K562 (cell line): Measurements from ENCODE around the gene ADARB2. TPM values are rescaled to one million over a fixed set of nuclear protein-coding genes. Genes with fewer than 3 reads are reported as not detected.

Experiments
- ATAC-seq: fragments of 200-7000 bp; cut with Tn5 transposase; 3 replicates; pipeline ENCODE4 v1.9.1; 2020; ENCODE audit warnings: moderate library complexity
- BruUV-seq: library from RNA; stranded (reverse); fragments of 400-500 nt; replicated peaks from 2 replicates; lab custom pipeline; 2021; lab: Mats Ljungman, UMichigan
- CTCF ChIA-PET: fragments of 300-600 bp; formaldehyde crosslinking; extraction: SDS; loops from one replicate; lab custom pipeline; 2021; ENCODE audit warnings: low intra/inter-chr PET ratio; lab: Yijun Ruan, JAX
- POLR2A ChIA-PET: fragments of 300-600, 350-650 bp; sonication (Branson Sonifier 250); formaldehyde crosslinking; extraction: SDS; loops from one replicate; lab custom pipeline; 2021; ENCODE audit warnings: antibody characterized with exemption, inconsistent platforms; lab: Yijun Ruan, JAX
- DNase-seq, 4 experiments: peaks; one replicate each; pipeline versions ENCODE4 v3.0.0 to v3.0.0-alpha.2; 2011 to 2018; ENCODE audit warnings: low spot score in 3 of 4, mixed read lengths in 3 of 4; ENCODE audit errors: extremely low read depth in 1 of 4
- FAIRE-seq: peaks from 2 replicates; lab custom pipeline; 2011; peaks lifted over from hg19 to GRCh38; lab: Jason Lieb, UNC
- H2AFZ ChIP-seq: 2 replicates; pipeline ENCODE4 v1.6.0; 2011; ENCODE audit warnings: low read depth, low read length, control low read depth, inconsistent platforms
- H3K27ac ChIP-seq: fragments of 200-600 bp; 3 replicates; pipeline ENCODE4 v1.8.0; 2011; ENCODE audit warnings: low read depth, mild to moderate bottlenecking, control low read depth, inconsistent platforms, low read length, moderate library complexity, mixed read lengths; ENCODE audit errors: extremely low read depth
- H3K27me3 ChIP-seq, 2 experiments: fragments of 300-600 bp in 1 of 2; 2 replicates in 1 of 2; 3 replicates in 1 of 2; pipeline versions ENCODE4 v1.6.0 to v1.8.0; 2011; ENCODE audit warnings: inconsistent platforms in 2 of 2, low read length in 2 of 2, mild to moderate bottlenecking in 1 of 2, mixed read lengths in 1 of 2, moderate library complexity in 1 of 2; ENCODE audit not compliant: control insufficient read depth in 2 of 2, insufficient read depth in 2 of 2
- H3K36me3 ChIP-seq: fragments of 300-600 bp; 3 replicates; pipeline ENCODE4 v1.8.0; 2011; ENCODE audit warnings: mild to moderate bottlenecking, low read length, inconsistent platforms; ENCODE audit not compliant: control insufficient read depth, insufficient read depth
- H3K4me1 ChIP-seq, 2 experiments: fragments of 200-600 bp in 1 of 2; replicated peaks in 1 of 2; 2 replicates in 1 of 2; 3 replicates in 1 of 2; pipeline versions ENCODE4 v1.5.1 to v1.8.0; 2011; ENCODE audit warnings: inconsistent platforms in 2 of 2, low read length in 2 of 2, mild to moderate bottlenecking in 1 of 2, mixed read lengths in 1 of 2, moderate library complexity in 1 of 2; ENCODE audit not compliant: control insufficient read depth in 2 of 2, insufficient read depth in 2 of 2
- H3K4me2 ChIP-seq: 2 replicates; pipeline ENCODE4 v1.6.1; 2011; ENCODE audit warnings: low read length, control low read depth, inconsistent platforms, mixed read lengths; ENCODE audit not compliant: insufficient read depth
- H3K4me3 ChIP-seq: fragments of 200-600 bp; sonication (generic), shearing (Covaris generic); 2 replicates; pipeline ENCODE4 v1.5.1; 2016; ENCODE audit warnings: control low read depth, inconsistent platforms
- H3K79me2 ChIP-seq: fragments of 200-600 bp; 3 replicates; pipeline ENCODE4 v1.8.0; 2011; ENCODE audit warnings: low read length, inconsistent platforms; ENCODE audit not compliant: control insufficient read depth, insufficient read depth
- H3K9ac ChIP-seq, 2 experiments: 2 replicates each; pipeline versions ENCODE4 v1.6.0 to v1.6.1; 2011; ENCODE audit warnings: low read depth in 2 of 2, low read length in 2 of 2, control low read depth in 1 of 2, inconsistent platforms in 1 of 2, mild to moderate bottlenecking in 1 of 2, mixed read lengths in 1 of 2; ENCODE audit not compliant: insufficient read depth in 1 of 2
- H3K9me1 ChIP-seq: one replicate; pipeline ENCODE4 v1.6.0; 2011; ENCODE audit warnings: inconsistent platforms, mild to moderate bottlenecking, low read length, moderate library complexity; ENCODE audit not compliant: control insufficient read depth, insufficient read depth
- H3K9me3 ChIP-seq: replicated peaks from 2 replicates; pipeline ENCODE4 v1.5.1; 2011; ENCODE audit warnings: low read depth, low read length, inconsistent platforms; ENCODE audit not compliant: control insufficient read depth, insufficient read depth
- H4K20me1 ChIP-seq: replicated peaks from 2 replicates; pipeline ENCODE4 v1.6.1; 2011; ENCODE audit warnings: low read length, inconsistent platforms, mixed read lengths; ENCODE audit not compliant: control insufficient read depth, insufficient read depth
- EP300 ChIP-seq: IDR thresholded peaks from 2 replicates; pipeline ENCODE4 v1.6.1; 2012; ENCODE audit warnings: low read length, improper control_type of control experiment
- FOXK1 ChIP-seq: sonication (generic); formaldehyde crosslinking; IDR thresholded peaks from 2 replicates; pipeline ENCODE4 v1.8.0; 2022; ENCODE audit warnings: missing genetic modification reagents, mild to moderate bottlenecking, borderline replicate concordance
- FOXK2 ChIP-seq, 2 experiments: fragments of 450-650 bp; IDR thresholded peaks in 1 of 2; conservative IDR thresholded peaks in 1 of 2; 2 replicates each; pipeline ENCODE4 v1.6.1; 2016; ENCODE audit warnings: low read depth in 2 of 2, mild to moderate bottlenecking in 1 of 2
- GATAD2B ChIP-seq: fragments of 450-650 bp; IDR thresholded peaks from 2 replicates; pipeline ENCODE4 v1.6.1; 2017; ENCODE audit warnings: mild to moderate bottlenecking, borderline replicate concordance
- HDAC6 ChIP-seq: IDR thresholded peaks from 2 replicates; pipeline ENCODE4 v1.6.1; 2012; ENCODE audit warnings: low read depth, mild to moderate bottlenecking, control low read depth, inconsistent platforms, low read length, moderate library complexity
- NRF1 ChIP-seq, 2 experiments: fragments of 450-650 bp; IDR thresholded peaks in 1 of 2; conservative IDR thresholded peaks in 1 of 2; 2 replicates each; pipeline ENCODE4 v1.6.1; 2014; ENCODE audit warnings: mild to moderate bottlenecking in 2 of 2
- POLR3G ChIP-seq: IDR thresholded peaks from 2 replicates; pipeline ENCODE4 v1.6.1; 2011; ENCODE audit not compliant: insufficient read length, insufficient replicate concordance; ENCODE audit errors: extremely low read depth
- SMAD1 ChIP-seq: fragments of 150-350 bp; IDR thresholded peaks from 2 replicates; pipeline ENCODE4 v1.6.1; 2014; ENCODE audit warnings: low read length, low read depth; ENCODE audit not compliant: partially characterized antibody
- SMAD4 ChIP-seq: fragments of 250-450 bp; sonication (Bioruptor Pico); conservative IDR thresholded peaks from 2 replicates; pipeline ENCODE4 v1.8.0; 2021; ENCODE audit warnings: inconsistent platforms, mild to moderate bottlenecking, moderate library complexity
- ZNF12 ChIP-seq: sonication (generic); formaldehyde crosslinking; IDR thresholded peaks from 2 replicates; pipeline ENCODE4 v1.4.0; 2020; ENCODE audit warnings: mild to moderate bottlenecking, missing genetic modification reagents
- ZNF174 ChIP-seq: fragments of 250-450 bp; sonication (Bioruptor Pico); IDR thresholded peaks from 2 replicates; pipeline ENCODE4 v1.4.0; 2020; ENCODE audit warnings: mild to moderate bottlenecking
- ZNF175 ChIP-seq: fragments of 200-800 bp; sonication (Bioruptor generic); IDR thresholded peaks from 2 replicates; pipeline ENCODE4 v1.6.1; 2016; ENCODE audit warnings: low read depth, mild to moderate bottlenecking, missing genetic modification characterization, missing compliant biosample characterization
- ZNF23 ChIP-seq: fragments of 250-450 bp; sonication (Bioruptor Pico); IDR thresholded peaks from 2 replicates; pipeline ENCODE4 v1.4.0; 2020; ENCODE audit warnings: mild to moderate bottlenecking
- ZNF507 ChIP-seq: conservative IDR thresholded peaks from 2 replicates; pipeline ENCODE4 v1.6.1; 2017; ENCODE audit warnings: missing genetic modification characterization, missing compliant biosample characterization
- ZNF668 ChIP-seq: fragments of 250-450 bp; sonication (Bioruptor Pico); IDR thresholded peaks from 2 replicates; pipeline ENCODE4 v1.8.0; 2022; ENCODE audit warnings: mild to moderate bottlenecking, inconsistent platforms
- ZNF75A ChIP-seq: fragments of 450-650 bp; formaldehyde crosslinking; IDR thresholded peaks from 2 replicates; pipeline ENCODE4 v1.4.0; 2020; ENCODE audit warnings: mild to moderate bottlenecking
- whole genome bisulfite sequencing: fragments of 100-300 bp; shearing (Covaris generic); methylation state at CpG from one replicate; pipeline ENCODE4 v1.1.6; 2016; ENCODE audit warnings: low coverage, mixed read lengths; ENCODE audit not compliant: insufficient coverage; ENCODE audit errors: missing lambda C conversion rate; 5-methylcytosine and 5-hydroxymethylcytosine counted together
- in situ Hi-C: fragments of 300-500 bp; cut with MboI; formaldehyde crosslinking; loops from 4 replicates; pipeline ENCODE4 v1.15.0; 2018; ENCODE audit warnings: inconsistent platforms, mixed read lengths
- intact Hi-C: fragments of 100-400 bp; cut with micrococcal nuclease; formaldehyde crosslinking; loops from 2 replicates; pipeline ENCODE4 v1.14.2; 2022
- polyA plus RNA-seq, 8 experiments: library from polyadenylated mRNA; depleted of rRNA in 4 of 8; stranded (reverse) in 5 of 8; unstranded in 3 of 8; fragments of >200 nt; fragmentation: Nextera tagmentation in 2 of 8; fragmentation: Illumina TruSeq in 1 of 8; extraction: Ambion mirVana in 2 of 8; extraction: Trizol in 1 of 8; gene quantifications; 2 replicates each; pipeline versions ENCODE4 v1.2.1 to v1.2.3, GENCODE V29; 2011 to 2014; ENCODE audit warnings: inconsistent platforms in 1 of 8, missing spikeins in 1 of 8
- total RNA-seq, 7 experiments: library from RNA; depleted of rRNA in 6 of 7; stranded (reverse); fragments of >200 nt in 6 of 7; fragmentation: Illumina TruSeq in 2 of 7; extraction: Trizol in 2 of 7; gene quantifications; 2 replicates each; pipeline versions ENCODE4 v1.2.1 to v1.2.3, GENCODE V29; 2011 to 2021; ENCODE audit warnings: low replicate concordance in 1 of 7
- TF ChIP-seq, protein P1 (sequence below): fragments of 250-450 bp; sonication (Bioruptor Pico); IDR thresholded peaks from 2 replicates; pipeline ENCODE4 v1.8.0; 2022; ENCODE audit warnings: inconsistent platforms

Gene ADARB2
- total and polyA plus RNA-seq, 9 of the 15 experiments (the other 6 are each of a cell fraction or from before 2014, with no cell fraction given): not detected

DNA sequence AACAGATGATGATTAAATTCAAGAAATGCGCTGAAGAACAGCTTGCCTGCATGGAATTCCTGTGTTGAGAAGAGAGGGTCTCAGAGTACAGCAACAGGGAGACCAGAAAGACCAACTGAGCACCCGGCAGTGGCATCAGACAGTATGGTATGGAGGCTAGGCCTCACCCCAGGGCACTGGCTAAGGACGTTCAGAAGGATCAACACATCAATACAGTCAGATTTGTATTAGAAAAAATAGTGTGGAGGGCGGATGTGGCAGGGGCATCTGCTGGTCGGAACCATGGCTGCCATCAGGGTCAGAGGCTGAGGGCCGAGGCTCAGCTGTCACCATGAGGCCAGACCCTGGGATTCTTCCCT, 142.1 kb downstream of the ADARB2 start:
- CTCF ChIA-PET: no interaction called here
- no peaks in the 10 kb centered on the region; a peak in 1 of 5 replicates for H3K4me1 ChIP-seq
- no peak for TF ChIP-seq SMAD1
- TF ChIP-seq SMAD4: no peak
- TF ChIP-seq FOXK1 (CRISPR knock-in tag): no peak
- no peak for TF ChIP-seq HDAC6
- no peak for TF ChIP-seq ZNF175 (CRISPR knock-in tag)
- TF ChIP-seq ZNF75A (CRISPR knock-in tag): no peak
- no peak for TF ChIP-seq NRF1 (conservative IDR thresholded peaks at IDR 0.05 in 1 of 2, IDR thresholded peaks at IDR 0.05 in 1 of 2)
- no peak for TF ChIP-seq ZNF507 (tag)
- TF ChIP-seq EP300: no peak
- no peak for TF ChIP-seq ZNF668 (CRISPR knock-in tag)
- no peak for TF ChIP-seq POLR3G
- no peak for TF ChIP-seq ZNF23 (CRISPR knock-in tag)
- TF ChIP-seq ZNF12 (CRISPR knock-in tag): no peak
- TF ChIP-seq, protein P1, sequence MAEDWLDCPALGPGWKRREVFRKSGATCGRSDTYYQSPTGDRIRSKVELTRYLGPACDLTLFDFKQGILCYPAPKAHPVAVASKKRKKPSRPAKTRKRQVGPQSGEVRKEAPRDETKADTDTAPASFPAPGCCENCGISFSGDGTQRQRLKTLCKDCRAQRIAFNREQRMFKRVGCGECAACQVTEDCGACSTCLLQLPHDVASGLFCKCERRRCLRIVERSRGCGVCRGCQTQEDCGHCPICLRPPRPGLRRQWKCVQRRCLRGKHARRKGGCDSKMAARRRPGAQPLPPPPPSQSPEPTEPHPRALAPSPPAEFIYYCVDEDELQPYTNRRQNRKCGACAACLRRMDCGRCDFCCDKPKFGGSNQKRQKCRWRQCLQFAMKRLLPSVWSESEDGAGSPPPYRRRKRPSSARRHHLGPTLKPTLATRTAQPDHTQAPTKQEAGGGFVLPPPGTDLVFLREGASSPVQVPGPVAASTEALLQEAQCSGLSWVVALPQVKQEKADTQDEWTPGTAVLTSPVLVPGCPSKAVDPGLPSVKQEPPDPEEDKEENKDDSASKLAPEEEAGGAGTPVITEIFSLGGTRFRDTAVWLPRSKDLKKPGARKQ (CRISPR knock-in tag): no peak
- TF ChIP-seq FOXK2 (conservative IDR thresholded peaks at IDR 0.05 in 1 of 2, IDR thresholded peaks at IDR 0.05 in 1 of 2; ENCODE audit: low read depth in 2 of 2): no peak
- TF ChIP-seq ZNF174 (CRISPR knock-in tag): no peak
- no peak for TF ChIP-seq GATAD2B
- DNase-seq (no peak), ATAC-seq (no peak), FAIRE-seq (no peak)
- no peaks in the 10 kb centered on the region for H3K36me3 ChIP-seq
- 0% methylated on average over 6 of the region's 6 CpGs for WGBS
- no peak overlapping the region for H3K27ac ChIP-seq
- no TSS peak for BruUV-seq
- no peaks in the 10 kb centered on the region for H3K79me2 ChIP-seq
- H3K27me3 ChIP-seq: peaks cover 2 to 43% of the 10 kb centered on the region in 2 experiments; a peak in 2 of 5 replicates
- intact Hi-C loops (no loop called here), in situ Hi-C loops (no loop called here)
- no peak overlapping the region for H3K9ac ChIP-seq
- H3K4me2 ChIP-seq: no peak overlapping the region
- no peaks in the 10 kb centered on the region for H4K20me1 ChIP-seq
- no peak overlapping the region for H2AFZ ChIP-seq
- no peaks in the 10 kb centered on the region for H3K9me3 ChIP-seq
- H3K9me1 ChIP-seq: peaks cover 2% of the 10 kb centered on the region
- no peak overlapping the region for H3K4me3 ChIP-seq
- POLR2A ChIA-PET: interaction anchor here (0.5 kb wide), 1 partner anchor 75 kb away, joined by 3 read pairs; no protein-coding TSS in a partner anchor
